Hepatocyte (in vitro differentiated cells): ENCODE measurements around the gene EEPD1.

ENCODE experiments used
- CTCF ChIP-seq: fragments of 200-600 bp; sonication (generic); IDR thresholded peaks from 2 replicates; pipeline ENCODE4 v1.5.1; 2016; ENCODE audit warnings: antibody characterized with exemption, mild to moderate bottlenecking; ENCODE audit not compliant: poor library complexity
- EZH2 ChIP-seq: fragments of 200-600 bp; sonication (generic); IDR thresholded peaks from 2 replicates; pipeline ENCODE4 v1.6.1; 2016; ENCODE audit warnings: antibody characterized with exemption, mild to moderate bottlenecking, borderline replicate concordance
- EZH2phosphoT487 ChIP-seq: fragments of 200-600 bp; sonication (generic); IDR thresholded peaks from one replicate; pipeline ENCODE4 v1.6.1; 2018; ENCODE audit warnings: antibody characterized with exemption, mild to moderate bottlenecking, low read depth, moderate library complexity; ENCODE audit not compliant: unreplicated experiment, severe bottlenecking

GRCh38 chr7:36199329-36199728 lies 46.3 kb downstream of the EEPD1 start:
- TF ChIP-seq CTCF (no peak), EZH2 (no peak), EZH2phosphoT487 (no peak)
